Common myeloid progenitor, CD34-positive (primary cell): ENCODE measurements around the gene ZFAND2B.

ENCODE experiments used
- CTCF ChIA-PET: fragments of 350-600 bp; sonication (Branson Sonifier 250); formaldehyde crosslinking; loops from one replicate; lab custom pipeline; 2021; ENCODE audit warnings: antibody characterized with exemption; lab: Charles Lee
- POLR2A ChIA-PET: fragments of 350-600 bp; sonication (Branson Sonifier 250); formaldehyde crosslinking; loops from one replicate; lab custom pipeline; 2021; ENCODE audit warnings: antibody characterized with exemption; lab: Charles Lee
- DNase-seq, 3 donors: peaks; one replicate each; pipeline versions ENCODE4 v3.0.0 to v3.0.0-alpha.2; 2013
- H3K27ac ChIP-seq, 2 experiments: 1 replicate in 1 of 2; 2 replicates in 1 of 2; pipeline ENCODE4 v1.7.0; 2013; ENCODE audit warnings: inconsistent platforms in 2 of 2, low read length in 2 of 2, mild to moderate bottlenecking in 2 of 2, low read depth in 1 of 2, moderate library complexity in 1 of 2; ENCODE audit not compliant: severe bottlenecking in 2 of 2, insufficient read depth in 1 of 2, poor library complexity in 1 of 2
- H3K27me3 ChIP-seq, 5 experiments: replicated peaks in 2 of 5; 1 replicate in 3 of 5; 2 replicates in 2 of 5; pipeline versions ENCODE4 v1.6.1 to v1.7.0; 2013; ENCODE audit warnings: low read length in 4 of 5, mild to moderate bottlenecking in 2 of 5, moderate library complexity in 2 of 5, inconsistent platforms in 1 of 5; ENCODE audit not compliant: insufficient read depth in 5 of 5, control insufficient read depth in 4 of 5
- H3K36me3 ChIP-seq, 4 experiments: 1 replicate in 2 of 4; 2 replicates in 2 of 4; pipeline versions ENCODE4 v1.6.1 to v1.7.0; 2013; ENCODE audit warnings: low read length in 3 of 4, control low read depth in 1 of 4, mild to moderate bottlenecking in 1 of 4; ENCODE audit not compliant: control insufficient read depth in 4 of 4, insufficient read depth in 4 of 4
- H3K4me1 ChIP-seq, 4 experiments: 1 replicate in 3 of 4; 2 replicates in 1 of 4; pipeline versions ENCODE4 v1.6.1 to v1.7.1; 2013; ENCODE audit warnings: low read length in 3 of 4, mild to moderate bottlenecking in 3 of 4, control low read depth in 1 of 4, inconsistent platforms in 1 of 4, moderate library complexity in 1 of 4; ENCODE audit not compliant: control insufficient read depth in 4 of 4, insufficient read depth in 4 of 4; ENCODE audit errors: control extremely low read depth in 1 of 4
- H3K4me3 ChIP-seq, 7 experiments: 1 replicate in 4 of 7; 2 replicates in 3 of 7; pipeline versions ENCODE4 v1.5.1 to v1.7.0; 2013; ENCODE audit warnings: mild to moderate bottlenecking in 7 of 7, low read length in 6 of 7, moderate library complexity in 6 of 7, inconsistent platforms in 2 of 7, low read depth in 2 of 7, control low read depth in 1 of 7; ENCODE audit not compliant: insufficient read depth in 4 of 7, control insufficient read depth in 1 of 7; ENCODE audit errors: extremely low read depth in 1 of 7
- H3K9me3 ChIP-seq, 5 experiments: 1 replicate in 4 of 5; 2 replicates in 1 of 5; pipeline versions ENCODE4 v1.6.1 to v1.7.1; 2013; ENCODE audit warnings: low read length in 4 of 5, mild to moderate bottlenecking in 2 of 5, inconsistent platforms in 1 of 5, low read depth in 1 of 5, moderate library complexity in 1 of 5; ENCODE audit not compliant: control insufficient read depth in 4 of 5, insufficient read depth in 2 of 5; ENCODE audit errors: control extremely low read depth in 1 of 5
- WGBS: methylation state at CpG from one replicate; pipeline ENCODE4 v1.1.5; 2013; ENCODE audit not compliant: insufficient coverage; 5-methylcytosine and 5-hydroxymethylcytosine counted together

Gene ZFAND2B

GRCh38 chr2:219214786-219215185, 8.2 kb downstream of the ZFAND2B start:
- H3K36me3 ChIP-seq: peaks cover 2 to 11% (median 10%) of the 10 kb centered on the region in 4 experiments
- H3K9me3 ChIP-seq: no peaks in the 10 kb centered on the region
- H3K4me3 ChIP-seq: no peak overlapping the region
- no peak for DNase-seq
- no peaks in the 10 kb centered on the region for H3K27me3 ChIP-seq
- H3K4me1 ChIP-seq: peaks cover 5 to 50% (median 44%) of the 10 kb centered on the region in 4 experiments
- POLR2A ChIA-PET: no interaction called here
- whole genome bisulfite sequencing: 97% methylated on average over 5 of the region's 6 CpGs
- H3K27ac ChIP-seq: no peak overlapping the region
- CTCF ChIA-PET: interaction anchor here (0.6 to 17.2 kb wide), 10 partner anchors 11 to 80 kb away, joined by 3 to 238 read pairs (median 10); partner anchors contain the start of genes ANKZF1, ATG9A, CNPPD1 and NHEJ1

- peaks cover 5 to 24% (median 18%) of the 10 kb centered on the region in 4 experiments for H3K36me3 ChIP-seq
- ChIA-PET POLR2A (no interaction called here), CTCF (interaction anchor here (1.1 to 17.2 kb wide), 9 partner anchors 10 to 62 kb away, joined by 3 to 238 read pairs (median 6); partner anchors contain the start of genes ANKZF1, ATG9A, CNPPD1 and NHEJ1)
- H3K27me3 ChIP-seq: no peaks in the 10 kb centered on the region
- no peak overlapping the region for H3K27ac ChIP-seq
- no peak overlapping the region for H3K4me3 ChIP-seq
- peaks cover 0 to 41% (median 32%) of the 10 kb centered on the region in 4 experiments for H3K4me1 ChIP-seq
- DNase-seq: no peak
- WGBS: 96% methylated on average over 27 of the region's 27 CpGs
- no peaks in the 10 kb centered on the region for H3K9me3 ChIP-seq
Measured at GRCh38 chr2:219215871-219216534, 9.4 kb downstream of the ZFAND2B start.

- H3K4me1 ChIP-seq: peaks cover 0 to 37% (median 27%) of the 10 kb centered on the region in 4 experiments
- CTCF ChIA-PET: interaction anchor here (1.1 to 17.2 kb wide), 9 partner anchors 8 to 78 kb away, joined by 3 to 238 read pairs (median 12); partner anchors contain the start of genes ANKZF1, ATG9A, CNPPD1 and NHEJ1
- H3K27ac ChIP-seq: no peak overlapping the region
- no peaks in the 10 kb centered on the region for H3K27me3 ChIP-seq
- POLR2A ChIA-PET: no interaction called here
- H3K36me3 ChIP-seq: peaks cover 7 to 29% (median 22%) of the 10 kb centered on the region in 4 experiments
- 95% methylated on average over 5 of the region's 6 CpGs for WGBS
- H3K9me3 ChIP-seq: no peaks in the 10 kb centered on the region
- no peak for DNase-seq
- no peak overlapping the region for H3K4me3 ChIP-seq
Measured at GRCh38 chr2:219216535-219216915, 9.9 kb downstream of the ZFAND2B start.

GRCh38 chr2:219218217-219218731, 11.7 kb downstream of the ZFAND2B start:
- H3K27me3 ChIP-seq: no peaks in the 10 kb centered on the region
- H3K4me3 ChIP-seq: peak overlapping the region in 6 of 7 experiments; percentile 18 to 77 (median 62)
- peak in 1 of 3 donors; percentile 24 for DNase-seq
- peaks cover 0 to 37% (median 27%) of the 10 kb centered on the region in 4 experiments for H3K4me1 ChIP-seq
- ChIA-PET POLR2A (interaction anchor here (1.0 kb wide), 2 partner anchors 11 to 27 kb away, joined by 3 to 4 read pairs; partner anchors contain the start of genes ANKZF1, ATG9A, GLB1L and STK16), CTCF (interaction anchor here (1.0 to 17.2 kb wide), 5 partner anchors 10 to 61 kb away, joined by 3 to 238 read pairs (median 3); partner anchors contain the start of genes CNPPD1, DNAJB2 and SLC23A3)
- peaks cover 11 to 40% (median 35%) of the 10 kb centered on the region in 4 experiments for H3K36me3 ChIP-seq
- H3K27ac ChIP-seq: peak overlapping the region in 1 of 2 experiments; percentile 25
- H3K9me3 ChIP-seq: no peaks in the 10 kb centered on the region
- 0% methylated on average over 34 of the region's 37 CpGs for WGBS

GRCh38 chr2:219218732-219219701, 12.4 kb downstream of the ZFAND2B start, which contains the start of gene ABCB6:
TSS of gene ABCB6 (minus strand) at chr2:219218958. CDS start at chr2:219218673, 285 bp downstream.
- Histone ChIP-seq H3K36me3 (peaks cover 18 to 44% (median 41%) of the 10 kb centered on the region in 4 experiments), H3K27me3 (no peaks in the 10 kb centered on the region), H3K4me3 (peak within 1 kb of the TSS in 6 of 7 experiments; percentile 18 to 77 (median 62)), H3K27ac (peak within 1 kb of the TSS in 1 of 2 experiments; percentile 25), H3K4me1 (peaks cover 0 to 37% (median 27%) of the 10 kb centered on the region in 4 experiments), H3K9me3 (no peaks in the 10 kb centered on the region)
- WGBS: 15% methylated on average over 67 of the region's 71 CpGs
- peak; percentile 84 to 92 (median 92) for DNase-seq
- ChIA-PET CTCF (interaction anchor here (0.7 to 17.2 kb wide), 11 partner anchors 10 to 76 kb away, joined by 3 to 238 read pairs (median 3); partner anchors contain the start of genes ANKZF1, ATG9A, CNPPD1 and DNAJB2), POLR2A (interaction anchor here (1.0 kb wide), 2 partner anchors 10 to 26 kb away, joined by 3 to 4 read pairs; partner anchors contain the start of genes ANKZF1, ATG9A, GLB1L and STK16)
